HG03469 (cell line): ENCODE results near the gene PGPEP1.
"Not testable (repeated sequence)": the region's sequence is repeated elsewhere in the genome, so short reads cannot be mapped to it uniquely, and the experiment has no call there.

Experiments
- ATAC-seq: cut with Tn5 transposase; IDR thresholded peaks from one replicate; pipeline ENCODE4 v1.9.1; 2021; ENCODE audit warnings: mild to moderate bottlenecking, moderate library complexity, moderate number of reproducible peaks; ENCODE audit not compliant: unreplicated experiment

The PGPEP1 gene

GRCh38 chr19:18308051-18308947 is 32.1 kb upstream of the PGPEP1 start:
- no peak for ATAC-seq

GRCh38 chr19:18308948-18309325 is 31.5 kb upstream of the PGPEP1 start:
- ATAC-seq, result no peak

- no peak for ATAC-seq
Observed at GRCh38 chr19:18309525-18310064, 30.8 kb upstream of the PGPEP1 start.

- ATAC-seq, result no peak
Observed at GRCh38 chr19:18310118-18310909, 30.1 kb upstream of the PGPEP1 start.

GRCh38 chr19:18310966-18311365 is 29.4 kb upstream of the PGPEP1 start:
- ATAC-seq, result no peak

- ATAC-seq, result no peak
Observed at GRCh38 chr19:18311502-18312091, 28.8 kb upstream of the PGPEP1 start.

- no peak for ATAC-seq
Observed at GRCh38 chr19:18312092-18312534, 28.3 kb upstream of the PGPEP1 start.

- ATAC-seq, result no peak
Observed at GRCh38 chr19:18313398-18313797, 27.0 kb upstream of the PGPEP1 start.

- no peak for ATAC-seq
Observed at GRCh38 chr19:18317961-18318800, 22.2 kb upstream of the PGPEP1 start.

GRCh38 chr19:18319591-18320135 is 20.7 kb upstream of the PGPEP1 start:
- no peak for ATAC-seq

- no peak for ATAC-seq
Observed at GRCh38 chr19:18320865-18321733, 19.3 kb upstream of the PGPEP1 start.

GRCh38 chr19:18321734-18322102 is 18.7 kb upstream of the PGPEP1 start:
- no peak for ATAC-seq

- no peak for ATAC-seq
Observed at GRCh38 chr19:18322318-18322758, 18.1 kb upstream of the PGPEP1 start.

GRCh38 chr19:18322759-18323460 is 17.5 kb upstream of the PGPEP1 start, which contains the start of gene LSM4:
LSM4 (minus strand) TSS chr19:18323076; CDS start chr19:18323020, 56 bp downstream.
- ATAC-seq, result peak; percentile 81

GRCh38 chr19:18324373-18324731 is 16.0 kb upstream of the PGPEP1 start:
- not testable (repeated sequence) for ATAC-seq

GRCh38 chr19:18326772-18327171 is 13.6 kb upstream of the PGPEP1 start:
- ATAC-seq, result no peak

GRCh38 chr19:18328340-18329034 is 11.9 kb upstream of the PGPEP1 start:
- ATAC-seq, result peak; percentile 69

GRCh38 chr19:18329035-18329376 is 11.4 kb upstream of the PGPEP1 start:
- no peak for ATAC-seq
